Muscle of back (tissue), 11 donors: ENCODE data around the gene PRKCE. TPM values are rescaled to one million over a fixed set of nuclear protein-coding genes. Genes with fewer than 3 reads are reported as not detected.

ENCODE experiments used
- DNase-seq, 3 donors: peaks; one replicate each; pipeline versions ENCODE4 v3.0.0 to v3.0.0-alpha.2; 2013
- polyA plus RNA-seq, 10 donors: library from polyadenylated mRNA; unstranded; fragments of 120-200 nt; gene quantifications; one replicate each; pipeline ENCODE4 v1.2.1, GENCODE V29; 2013; ENCODE audit not compliant: insufficient read length in 10 of 10

The PRKCE gene
- polyA plus RNA-seq, 10 donors, result 4.6 to 7.8 (median 6.1) TPM

DNA sequence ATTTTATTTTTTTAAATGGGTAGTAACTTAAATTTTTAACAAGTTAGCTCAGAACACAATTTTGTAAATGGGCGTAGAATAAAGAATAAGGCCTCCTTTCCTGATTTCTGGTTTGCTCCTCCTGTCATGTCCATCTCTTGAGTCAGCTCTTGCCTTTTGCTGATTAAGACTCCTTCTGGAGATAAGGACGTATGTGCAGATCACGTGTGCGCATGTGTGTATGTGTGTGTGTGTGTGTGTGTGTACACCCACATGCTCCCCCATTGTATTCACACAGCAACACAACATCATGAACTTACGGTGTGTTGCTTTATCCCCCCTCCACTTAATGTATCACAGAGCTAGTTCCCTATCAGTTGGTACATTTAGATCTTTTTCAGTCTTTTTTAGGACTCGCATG lies 182.9 kb downstream of the PRKCE start:
- DNase-seq, result no peak

GRCh38 chr2:45834858-45835257 lies 183.4 kb downstream of the PRKCE start:
- no peak for DNase-seq

DNA sequence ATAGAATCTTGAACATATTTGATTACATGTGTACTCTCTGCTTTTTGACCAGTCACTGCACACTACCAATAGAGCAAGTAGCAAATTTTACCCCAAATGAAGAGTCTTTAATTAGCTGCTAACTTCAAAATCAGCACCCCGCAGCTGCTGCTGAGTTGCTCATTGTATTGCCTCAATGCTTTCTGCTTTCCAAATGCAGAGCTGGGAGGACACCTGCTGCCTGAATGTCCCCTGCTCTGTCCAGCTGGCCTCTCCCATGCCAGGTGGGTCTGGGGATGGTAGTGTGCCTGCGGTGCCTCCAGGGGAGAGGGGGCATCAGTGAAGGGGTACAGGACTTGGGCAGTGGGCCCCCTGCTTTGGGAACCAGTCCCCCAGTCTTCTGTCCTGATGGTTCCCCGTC lies 184.8 kb downstream of the PRKCE start:
- DNase-seq, result no peak

DNA sequence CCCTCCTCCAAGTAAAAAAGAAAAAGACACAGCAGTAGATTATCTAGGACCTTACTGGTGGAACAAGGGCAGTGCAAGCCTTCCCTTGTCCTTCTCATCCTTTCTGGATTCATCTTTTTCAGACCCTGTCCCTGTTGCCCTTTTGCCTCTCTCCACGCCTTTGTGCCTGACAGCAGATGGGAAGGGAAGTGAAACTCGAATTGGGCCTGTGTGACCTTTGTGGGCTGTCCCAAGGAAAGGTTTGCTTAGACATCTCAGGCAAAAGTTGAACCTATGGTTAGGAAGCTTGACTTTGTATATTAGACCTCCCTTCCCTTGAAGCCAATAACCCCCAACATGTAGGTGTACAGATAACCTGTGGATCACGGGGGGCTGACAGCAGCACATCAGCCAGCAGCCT lies 185.3 kb downstream of the PRKCE start:
- no peak for DNase-seq

DNA sequence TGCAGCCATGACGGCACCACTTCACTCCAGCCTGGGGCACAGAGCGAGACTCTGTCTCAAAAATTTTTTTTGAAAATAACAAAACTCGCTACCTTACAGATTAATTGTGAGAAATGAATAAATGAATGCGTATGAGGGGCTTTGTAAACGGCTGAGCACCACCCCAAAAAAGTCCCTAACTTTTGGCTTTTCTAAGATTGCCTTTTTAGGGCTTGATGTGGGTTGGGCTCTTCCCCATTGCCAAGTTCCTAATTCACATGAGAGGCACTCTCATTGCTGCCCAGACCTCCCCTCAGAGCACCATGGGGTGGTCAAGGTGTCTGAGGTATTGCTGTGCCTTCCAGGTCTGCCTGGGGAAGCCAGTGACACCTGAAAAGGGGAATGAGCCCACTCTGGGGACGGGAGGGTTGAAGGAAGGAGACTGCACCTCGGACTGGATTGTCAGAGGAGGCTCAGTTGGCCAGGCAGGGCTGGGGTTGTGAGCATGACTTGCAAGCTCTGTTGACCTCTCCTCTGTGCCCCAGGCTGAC lies 186.4 kb downstream of the PRKCE start:
- DNase-seq, result no peak

GRCh38 chr2:45839508-45840251 lies 188.2 kb downstream of the PRKCE start:
- DNase-seq, result peak; percentile 40 to 81 (median 47)

- no peak for DNase-seq
Observed at GRCh38 chr2:45840481-45840880, 189.0 kb downstream of the PRKCE start.

GRCh38 chr2:45841752-45842407 lies 190.4 kb downstream of the PRKCE start:
- DNase-seq, result no peak

GRCh38 chr2:45843136-45843535 lies 191.7 kb downstream of the PRKCE start:
- DNase-seq, result no peak

- DNase-seq, result no peak
Observed at GRCh38 chr2:45844796-45845457, 193.5 kb downstream of the PRKCE start.

GRCh38 chr2:45845566-45845965 lies 194.1 kb downstream of the PRKCE start:
- DNase-seq, result no peak

DNA sequence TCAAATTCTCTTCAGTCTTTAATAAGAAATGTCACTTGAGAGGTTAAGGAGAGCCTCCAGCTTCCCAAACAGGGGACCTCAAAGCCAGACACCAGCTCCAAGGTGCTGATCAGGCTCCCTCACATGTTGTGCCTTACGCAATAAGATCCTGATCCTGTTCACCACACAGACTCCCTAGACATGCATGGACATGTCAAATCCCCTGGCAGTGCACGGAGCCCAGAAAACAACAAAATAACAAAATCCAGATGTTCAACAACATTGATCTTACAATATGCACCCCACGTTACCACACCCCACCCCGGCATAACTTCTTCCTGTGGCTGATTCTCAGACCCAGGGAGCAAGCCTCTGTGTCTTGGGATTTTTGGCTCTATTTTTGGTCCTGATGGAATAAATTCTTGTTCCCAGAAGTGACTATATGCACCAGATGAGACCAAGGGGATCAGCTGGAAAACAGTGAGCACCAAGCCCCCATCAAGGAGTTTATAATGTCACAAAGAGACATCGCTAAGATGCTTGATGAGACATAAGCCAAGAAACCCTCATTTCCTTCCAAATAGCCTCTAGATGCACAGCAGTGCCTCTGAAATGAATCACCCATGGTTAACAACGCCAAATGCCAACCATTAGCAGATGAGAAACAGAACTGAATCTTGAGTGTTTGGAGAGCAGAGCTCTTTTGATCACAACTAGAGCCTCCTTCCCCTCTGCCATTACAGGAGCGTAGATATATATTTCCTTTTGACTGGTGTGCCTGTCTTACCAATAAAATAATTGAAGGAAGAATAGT lies 198.2 kb downstream of the PRKCE start:
- no peak for DNase-seq

DNA sequence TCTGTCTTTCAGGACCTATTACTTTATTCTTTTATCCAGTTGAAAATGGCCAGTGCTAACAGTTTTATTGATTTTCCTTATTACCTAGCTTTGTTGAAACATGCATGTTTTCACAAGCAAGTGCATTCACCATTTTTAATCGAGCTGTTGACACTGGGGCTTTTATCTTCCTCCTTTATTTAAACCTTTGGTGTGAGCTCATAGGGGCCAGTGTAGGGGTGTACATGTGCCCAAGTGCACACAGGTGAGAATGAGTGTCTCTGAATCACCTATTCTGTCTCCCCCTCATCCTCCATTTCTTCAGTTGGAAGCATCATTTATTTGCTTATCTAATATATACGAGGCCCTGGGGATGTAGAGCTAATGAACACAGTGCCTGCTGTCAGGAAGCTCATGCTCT lies 199.1 kb downstream of the PRKCE start:
- no peak for DNase-seq

GRCh38 chr2:45851111-45851510 lies 199.6 kb downstream of the PRKCE start:
- no peak for DNase-seq

GRCh38 chr2:45851576-45852304 lies 200.3 kb downstream of the PRKCE start:
- peak in 1 of 3 donors; percentile 39 for DNase-seq

- no peak for DNase-seq
Observed at GRCh38 chr2:45852450-45853150, 201.1 kb downstream of the PRKCE start.

- DNase-seq, result peak; percentile 24 to 76 (median 60)
Observed at GRCh38 chr2:45855374-45855773, 203.9 kb downstream of the PRKCE start.

GRCh38 chr2:45856391-45857274 lies 205.2 kb downstream of the PRKCE start:
- DNase-seq, result no peak

GRCh38 chr2:45857275-45857609 lies 205.8 kb downstream of the PRKCE start:
- DNase-seq, result peak; percentile 52 to 88 (median 55)
